ENCODE results near the gene HOXC6. TPM values are rescaled to one million over a fixed set of nuclear protein-coding genes. Genes with fewer than 3 reads are reported as not detected.

HOXC6 gene
- total RNA-seq, 6 experiments from 2014 or later, result not detected

DNA sequence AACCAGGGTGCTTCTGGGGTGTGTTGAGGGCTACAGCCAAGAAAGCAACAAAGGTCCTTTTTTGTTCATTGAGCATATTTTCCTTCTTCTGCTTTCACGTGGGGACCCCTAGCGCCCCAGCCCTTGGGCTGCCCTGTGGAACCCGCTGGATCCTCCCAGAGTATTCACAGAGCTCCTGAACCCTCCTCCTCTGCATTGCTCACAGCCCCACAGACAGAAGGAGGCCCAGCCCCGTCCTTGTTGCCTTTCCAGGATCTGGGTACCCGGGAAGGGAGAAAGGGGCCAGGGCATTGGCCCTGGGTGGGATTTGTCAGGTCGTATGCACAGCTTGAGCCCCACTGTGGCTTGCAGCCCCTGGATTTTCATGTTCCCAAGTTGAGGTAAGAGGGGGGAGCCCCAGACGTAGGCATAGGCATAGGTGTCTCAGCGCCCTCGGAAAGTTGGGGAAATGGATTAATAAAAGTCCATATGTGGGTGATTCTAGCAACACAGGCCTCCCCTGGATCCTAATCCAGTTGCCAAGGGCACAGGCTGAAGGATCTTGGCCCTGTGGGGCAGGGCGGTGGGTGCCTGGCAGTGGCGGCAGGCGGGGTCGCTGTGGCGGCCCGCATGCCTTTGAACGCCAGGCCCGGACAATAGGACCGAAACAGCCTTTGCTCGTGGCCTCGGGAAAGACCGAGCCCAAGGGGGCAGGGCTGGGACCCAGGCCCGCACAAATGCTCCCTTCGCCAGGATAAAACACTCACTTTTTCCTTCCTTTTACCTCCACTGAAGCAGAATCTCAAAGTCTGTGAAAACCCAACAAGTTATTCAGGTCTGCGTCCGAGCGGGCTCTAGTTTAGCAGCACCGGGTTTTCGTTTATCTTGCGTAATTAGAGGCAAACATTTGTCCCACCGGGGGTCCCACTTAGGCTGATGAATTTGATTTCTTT lies 46.3 kb upstream of the HOXC6 start:
- Histone ChIP-seq H3K9me3 (no peaks in the 10 kb centered on the region), H3K36me3 (no peaks in the 10 kb centered on the region), H3K4me1 (peaks cover 0 to 4% (median 0%) of the 10 kb centered on the region in 4 donors), H3K27ac (no peak overlapping the region), H3K4me3 (no peak overlapping the region), H3K27me3 (peaks cover 19 to 62% of the 10 kb centered on the region in 2 donors)
- intact Hi-C loops (cut with DNase I), result no loop called here
- peak in 1 of 3 donors; percentile 28 for DNase-seq
- TF ChIP-seq, protein P1, sequence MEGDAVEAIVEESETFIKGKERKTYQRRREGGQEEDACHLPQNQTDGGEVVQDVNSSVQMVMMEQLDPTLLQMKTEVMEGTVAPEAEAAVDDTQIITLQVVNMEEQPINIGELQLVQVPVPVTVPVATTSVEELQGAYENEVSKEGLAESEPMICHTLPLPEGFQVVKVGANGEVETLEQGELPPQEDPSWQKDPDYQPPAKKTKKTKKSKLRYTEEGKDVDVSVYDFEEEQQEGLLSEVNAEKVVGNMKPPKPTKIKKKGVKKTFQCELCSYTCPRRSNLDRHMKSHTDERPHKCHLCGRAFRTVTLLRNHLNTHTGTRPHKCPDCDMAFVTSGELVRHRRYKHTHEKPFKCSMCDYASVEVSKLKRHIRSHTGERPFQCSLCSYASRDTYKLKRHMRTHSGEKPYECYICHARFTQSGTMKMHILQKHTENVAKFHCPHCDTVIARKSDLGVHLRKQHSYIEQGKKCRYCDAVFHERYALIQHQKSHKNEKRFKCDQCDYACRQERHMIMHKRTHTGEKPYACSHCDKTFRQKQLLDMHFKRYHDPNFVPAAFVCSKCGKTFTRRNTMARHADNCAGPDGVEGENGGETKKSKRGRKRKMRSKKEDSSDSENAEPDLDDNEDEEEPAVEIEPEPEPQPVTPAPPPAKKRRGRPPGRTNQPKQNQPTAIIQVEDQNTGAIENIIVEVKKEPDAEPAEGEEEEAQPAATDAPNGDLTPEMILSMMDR (IDR thresholded peaks at IDR 0.05), result no peak
- no peak for TF ChIP-seq POLR2A (IDR thresholded peaks at IDR 0.05)
- 6% methylated on average over 17 of the region's 30 CpGs for WGBS (ENCODE audit: insufficient coverage, low coverage, low lambda C conversion rate, missing lambda C conversion rate)
- ATAC-seq, result no peak

DNA sequence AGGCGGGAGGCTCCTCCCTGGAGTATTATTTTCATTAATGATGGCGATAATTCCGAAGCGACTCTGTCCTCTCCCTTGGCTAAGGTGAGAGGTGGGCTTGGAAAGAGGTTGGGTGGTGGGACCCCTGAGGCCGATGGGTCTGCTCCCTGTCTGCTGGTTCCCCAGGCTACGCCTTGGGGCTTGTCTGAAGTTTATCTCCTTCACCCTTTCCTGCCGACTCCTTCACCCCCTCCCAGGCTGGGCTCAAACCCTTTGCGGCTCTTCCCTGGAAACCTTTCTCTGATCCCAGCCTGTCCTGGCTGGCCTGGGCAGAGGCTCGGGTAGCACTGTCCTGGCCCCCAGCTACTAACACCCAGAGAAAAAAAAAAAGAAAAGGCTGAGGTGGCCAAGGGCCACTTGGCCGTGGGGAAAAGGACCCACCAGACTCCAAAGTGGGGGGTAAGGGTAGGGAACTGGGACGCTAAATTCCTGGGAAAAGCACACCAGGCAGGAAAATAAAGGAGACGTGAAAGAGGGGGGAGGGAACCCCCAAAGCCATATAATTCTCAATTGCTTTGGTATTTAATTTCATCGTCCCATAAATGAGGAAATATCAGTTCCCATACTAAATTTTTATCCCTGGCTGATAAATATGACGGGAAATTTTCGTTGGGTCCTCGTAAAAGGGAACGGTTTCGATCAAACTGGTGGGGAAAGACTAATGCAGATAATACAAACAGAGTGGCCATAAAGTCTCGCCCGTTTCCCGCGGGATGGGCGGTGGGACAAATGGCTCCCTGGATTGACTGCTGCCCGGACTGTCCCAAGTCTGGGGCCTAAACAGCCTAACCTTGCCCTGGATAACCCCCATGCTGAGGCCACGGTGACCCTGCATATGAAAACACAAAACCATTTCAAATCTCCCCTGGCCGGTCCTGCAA lies 45.3 kb upstream of the HOXC6 start:
- 8% methylated on average over 23 of the region's 26 CpGs for WGBS (ENCODE audit: insufficient coverage, low coverage, low lambda C conversion rate, missing lambda C conversion rate)
- Histone ChIP-seq H3K27me3 (peaks cover 19 to 72% of the 10 kb centered on the region in 2 donors), H3K9me3 (no peaks in the 10 kb centered on the region), H3K36me3 (no peaks in the 10 kb centered on the region), H3K27ac (no peak overlapping the region), H3K4me1 (peaks cover 0 to 4% (median 0%) of the 10 kb centered on the region in 4 donors), H3K4me3 (no peak overlapping the region)
- intact Hi-C loops (cut with DNase I), result no loop called here
- peak in 1 of 3 donors; percentile 22 for DNase-seq
- ATAC-seq, result no peak
- TF ChIP-seq, protein P1 (IDR thresholded peaks at IDR 0.05), result no peak
- TF ChIP-seq POLR2A (IDR thresholded peaks at IDR 0.05), result no peak

DNA sequence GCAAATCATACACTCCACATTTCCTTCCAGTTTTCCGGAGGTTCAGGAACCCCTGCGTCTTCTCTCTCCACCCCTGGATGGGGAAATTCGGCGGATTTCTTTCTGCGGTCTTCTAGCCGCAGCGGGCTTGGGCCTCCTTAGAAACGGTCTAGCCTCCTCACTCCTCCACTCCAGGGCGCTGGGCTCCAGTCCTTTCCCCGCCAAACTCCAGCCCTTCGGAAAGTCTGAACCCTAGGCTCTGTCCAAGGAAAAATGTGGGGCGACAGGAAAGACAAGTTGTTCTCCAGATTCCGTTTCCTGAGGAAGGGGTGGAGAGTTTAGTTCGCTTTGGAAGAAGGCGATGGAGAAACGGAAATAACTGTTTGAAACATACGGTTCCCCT lies 44.7 kb upstream of the HOXC6 start:
- TF ChIP-seq, protein P1 (IDR thresholded peaks at IDR 0.05), result no peak
- TF ChIP-seq POLR2A (IDR thresholded peaks at IDR 0.05), result no peak
- Histone ChIP-seq H3K9me3 (no peaks in the 10 kb centered on the region), H3K27me3 (peaks cover 19 to 77% of the 10 kb centered on the region in 2 donors), H3K27ac (no peak overlapping the region), H3K4me1 (peaks cover 0 to 4% (median 0%) of the 10 kb centered on the region in 4 donors), H3K36me3 (no peaks in the 10 kb centered on the region), H3K4me3 (no peak overlapping the region)
- 4% methylated on average over 17 of the region's 17 CpGs for WGBS (ENCODE audit: insufficient coverage, low coverage, low lambda C conversion rate, missing lambda C conversion rate)
- intact Hi-C loops (cut with DNase I), result no loop called here
- DNase-seq (peak in 1 of 3 donors; percentile 14), ATAC-seq (no peak)

DNA sequence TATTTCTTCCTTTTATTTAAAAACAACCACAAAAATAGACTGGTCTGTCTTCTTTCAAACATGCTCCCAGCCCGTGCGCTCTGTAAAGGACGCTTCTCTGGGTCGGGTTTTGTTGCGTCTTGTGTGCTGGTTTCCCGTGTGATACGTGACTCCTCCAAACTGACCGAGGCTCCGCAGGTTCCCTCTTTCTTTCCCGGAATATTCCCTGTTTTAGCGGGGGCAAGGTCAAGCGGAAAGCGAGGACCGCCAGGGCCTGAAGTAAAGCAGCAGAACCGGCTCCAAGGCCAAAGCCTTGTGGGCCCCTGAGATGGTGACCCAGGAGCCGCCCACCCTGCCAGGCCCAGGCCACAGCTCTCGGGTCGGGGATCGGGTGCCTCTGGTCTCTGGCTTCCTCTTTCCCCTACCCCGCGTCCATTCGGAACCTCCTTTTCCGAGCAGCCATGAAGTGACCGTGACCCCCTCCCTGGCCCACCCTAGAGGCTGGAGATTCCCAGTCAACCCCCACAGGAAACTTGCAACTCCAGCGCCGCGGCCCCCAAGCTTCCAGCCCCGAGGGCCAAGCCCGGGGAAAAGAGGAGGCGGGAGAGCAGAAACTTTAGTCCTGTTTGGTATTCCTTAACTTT lies 44.2 kb upstream of the HOXC6 start:
- WGBS (ENCODE audit: insufficient coverage, low coverage, low lambda C conversion rate, missing lambda C conversion rate), result 5% methylated on average over 18 of the region's 30 CpGs
- Histone ChIP-seq H3K27me3 (peaks cover 19 to 80% of the 10 kb centered on the region in 2 donors), H3K4me1 (peaks cover 0 to 4% (median 0%) of the 10 kb centered on the region in 4 donors), H3K4me3 (no peak overlapping the region), H3K36me3 (no peaks in the 10 kb centered on the region), H3K9me3 (no peaks in the 10 kb centered on the region), H3K27ac (no peak overlapping the region)
- DNase-seq, result peak in 1 of 3 donors; percentile 31
- TF ChIP-seq, protein P1 (IDR thresholded peaks at IDR 0.05), result no peak
- TF ChIP-seq POLR2A (IDR thresholded peaks at IDR 0.05), result no peak
- no peak for ATAC-seq
- intact Hi-C loops (cut with DNase I), result no loop called here
